Measurements from ENCODE around the gene CMSS1.

DNA sequence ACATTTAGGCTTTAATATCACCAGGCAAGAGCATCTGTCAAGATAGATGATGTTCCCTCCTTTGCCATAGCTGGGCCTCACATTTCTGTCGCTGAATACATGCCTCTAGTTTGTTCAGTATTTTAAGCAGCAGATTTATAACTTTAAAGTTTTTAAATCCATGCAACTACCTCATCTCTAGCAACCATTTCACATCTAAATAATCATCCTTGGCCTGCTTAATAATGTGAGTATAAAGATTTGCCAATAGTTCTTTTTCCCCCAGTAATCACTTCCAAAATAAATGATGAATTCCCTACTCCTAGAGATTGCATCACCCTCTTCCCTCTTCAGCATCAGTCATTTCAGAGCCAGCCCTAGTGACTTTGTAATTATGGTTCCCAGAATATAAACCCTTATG lies 332.8 kb downstream of the CMSS1 start:
- TF ChIP-seq CTCF (IDR thresholded peaks at IDR 0.05; ENCODE audit: low read length) (no peak), EZH2 (IDR thresholded peaks at IDR 0.05; ENCODE audit: borderline replicate concordance, low read length) (no peak)

Measured in OCI-LY1 (cell line).